H9 (cell line): Measurements from ENCODE around the gene TCF4. TPM values are rescaled to one million over a fixed set of nuclear protein-coding genes. Genes with fewer than 3 reads are reported as not detected.

Source experiments
- DNase-seq: peaks from one replicate; pipeline ENCODE4 v3.0.0-alpha.2; 2017
- H2AFZ ChIP-seq: one replicate; pipeline ENCODE4 v1.6.1; 2013; ENCODE audit warnings: mild to moderate bottlenecking, low read length, control low read depth, moderate library complexity
- H2AK5ac ChIP-seq: 2 replicates; pipeline ENCODE4 v1.6.1; 2013; ENCODE audit warnings: low read length, control low read depth, mixed read lengths; ENCODE audit not compliant: insufficient read length
- H2BK120ac ChIP-seq: one replicate; pipeline ENCODE4 v1.6.1; 2013; ENCODE audit warnings: low read depth, mild to moderate bottlenecking, low read length, control low read depth, inconsistent platforms; ENCODE audit not compliant: poor library complexity, severe bottlenecking
- H2BK12ac ChIP-seq: 2 replicates; pipeline ENCODE4 v1.6.1; 2013; ENCODE audit warnings: low read length, control low read depth, mixed read lengths, low read depth; ENCODE audit not compliant: insufficient read length
- H2BK15ac ChIP-seq: 2 replicates; pipeline ENCODE4 v1.6.1; 2013; ENCODE audit warnings: low read depth, low read length, control low read depth
- H2BK20ac ChIP-seq: one replicate; pipeline ENCODE4 v1.6.1; 2013; ENCODE audit warnings: low read depth, mild to moderate bottlenecking, low read length, control low read depth, inconsistent platforms; ENCODE audit not compliant: poor library complexity, severe bottlenecking
- H2BK5ac ChIP-seq: 2 replicates; pipeline ENCODE4 v1.6.1; 2013; ENCODE audit warnings: low read length, control low read depth, mixed read lengths; ENCODE audit not compliant: insufficient read length
- H3K14ac ChIP-seq: 2 replicates; pipeline ENCODE4 v1.6.1; 2013; ENCODE audit warnings: low read length, control low read depth; ENCODE audit not compliant: insufficient read depth
- H3K18ac ChIP-seq: 2 replicates; pipeline ENCODE4 v1.6.1; 2013; ENCODE audit warnings: low read depth, mild to moderate bottlenecking, mixed read lengths, low read length, control low read depth; ENCODE audit not compliant: insufficient read length
- H3K23ac ChIP-seq: 2 replicates; pipeline ENCODE4 v1.6.1; 2013; ENCODE audit warnings: low read length, control low read depth, mixed read lengths, low read depth; ENCODE audit not compliant: insufficient read length
- H3K23me2 ChIP-seq: 2 replicates; pipeline ENCODE4 v1.6.1; 2013; ENCODE audit warnings: low read depth, mild to moderate bottlenecking, mixed read lengths, low read length, control low read depth; ENCODE audit not compliant: insufficient read length, poor library complexity, severe bottlenecking
- H3K27ac ChIP-seq: 2 replicates; pipeline ENCODE4 v1.5.1; 2013; ENCODE audit warnings: low read length, control low read depth, mixed read lengths, low read depth; ENCODE audit not compliant: insufficient read length
- H3K27me3 ChIP-seq: 2 replicates; pipeline ENCODE4 v1.6.1; 2013; ENCODE audit warnings: low read length, control low read depth, inconsistent platforms; ENCODE audit not compliant: insufficient read depth
- H3K4ac ChIP-seq: 2 replicates; pipeline ENCODE4 v1.6.1; 2013; ENCODE audit warnings: low read depth, mild to moderate bottlenecking, control low read depth, inconsistent platforms, low read length, moderate library complexity
- H3K4me1 ChIP-seq: 2 replicates; pipeline ENCODE4 v1.6.1; 2013; ENCODE audit warnings: low read length, control low read depth, inconsistent platforms; ENCODE audit not compliant: insufficient read depth
- H3K4me2 ChIP-seq: 2 replicates; pipeline ENCODE4 v1.6.1; 2013; ENCODE audit warnings: low read length, control low read depth, mixed read lengths; ENCODE audit not compliant: insufficient read length, insufficient read depth
- H3K56ac ChIP-seq: 2 replicates; pipeline ENCODE4 v1.6.1; 2013; ENCODE audit warnings: low read depth, mild to moderate bottlenecking, mixed read lengths, low read length, control low read depth; ENCODE audit not compliant: insufficient read length
- H3K79me1 ChIP-seq: 2 replicates; pipeline ENCODE4 v1.6.1; 2013; ENCODE audit warnings: low read depth, mild to moderate bottlenecking, moderate library complexity, low read length, control low read depth, inconsistent platforms; ENCODE audit not compliant: insufficient read depth, poor library complexity, severe bottlenecking
- H3K79me2 ChIP-seq: 2 replicates; pipeline ENCODE4 v1.6.1; 2013; ENCODE audit warnings: low read length, control low read depth, inconsistent platforms; ENCODE audit not compliant: insufficient read depth
- H3K9ac ChIP-seq: 2 replicates; pipeline ENCODE4 v1.6.1; 2013; ENCODE audit warnings: low read length, control low read depth, mixed read lengths; ENCODE audit not compliant: insufficient read length; ENCODE audit errors: extremely low read depth
- H3K9me3 ChIP-seq: one replicate; pipeline ENCODE4 v1.6.1; 2013; ENCODE audit warnings: low read depth, low read length, inconsistent platforms; ENCODE audit not compliant: control insufficient read depth
- H3T11ph ChIP-seq: one replicate; pipeline ENCODE4 v1.6.1; 2013; ENCODE audit warnings: mild to moderate bottlenecking, low read length, control low read depth, inconsistent platforms
- H4K20me1 ChIP-seq: one replicate; pipeline ENCODE4 v1.6.1; 2013; ENCODE audit not compliant: control insufficient read depth, insufficient read length, insufficient read depth
- H4K5ac ChIP-seq: 2 replicates; pipeline ENCODE4 v1.6.1; 2013; ENCODE audit warnings: low read depth, mild to moderate bottlenecking, mixed read lengths, low read length, control low read depth; ENCODE audit not compliant: insufficient read length
- H4K8ac ChIP-seq: replicated peaks from 2 replicates; pipeline ENCODE4 v1.6.1; 2013; ENCODE audit warnings: low read length, control low read depth, mixed read lengths, low read depth; ENCODE audit not compliant: insufficient read length
- H4K91ac ChIP-seq: 2 replicates; pipeline ENCODE4 v1.6.1; 2013; ENCODE audit warnings: low read depth, mild to moderate bottlenecking, moderate library complexity, mixed read lengths, low read length, control low read depth; ENCODE audit not compliant: insufficient read length
- H3K27ac Mint-ChIP-seq, 3 experiments: 2 replicates in 2 of 3; 3 replicates in 1 of 3; pipeline ENCODE4 v1.8.0; 2020 to 2021; ENCODE audit warnings: mixed read lengths in 3 of 3, mild to moderate bottlenecking in 1 of 3, moderate library complexity in 1 of 3
- H3K27me3 Mint-ChIP-seq: 2 replicates; pipeline ENCODE4 v1.8.0; 2021; ENCODE audit warnings: low read depth, mild to moderate bottlenecking, moderate library complexity, mixed read lengths
- H3K36me3 Mint-ChIP-seq, 3 experiments: 2 replicates in 2 of 3; 3 replicates in 1 of 3; pipeline ENCODE4 v1.8.0; 2020 to 2021; ENCODE audit warnings: low read depth in 3 of 3, mixed read lengths in 3 of 3; ENCODE audit not compliant: insufficient read depth in 1 of 3
- H3K4me1 Mint-ChIP-seq, 2 experiments: 2 replicates each; pipeline ENCODE4 v1.8.0; 2020; ENCODE audit warnings: mixed read lengths in 2 of 2
- H3K4me3 Mint-ChIP-seq, 2 experiments: 2 replicates in 1 of 2; 3 replicates in 1 of 2; pipeline ENCODE4 v1.8.0; 2020 to 2021; ENCODE audit warnings: mild to moderate bottlenecking in 2 of 2, mixed read lengths in 2 of 2, moderate library complexity in 1 of 2
- H3K9me3 Mint-ChIP-seq, 2 experiments: 2 replicates in 1 of 2; 3 replicates in 1 of 2; pipeline ENCODE4 v1.8.0; 2020; ENCODE audit warnings: mild to moderate bottlenecking in 2 of 2, mixed read lengths in 2 of 2, moderate library complexity in 1 of 2
- WGBS: extraction: QIAGEN DNeasy Blood & Tissue Kit; methylation state at CpG from one replicate; pipeline ENCODE4 v1.1.7; 2013; ENCODE audit warnings: missing lambda C conversion rate, low lambda C conversion rate, mixed read lengths; ENCODE audit not compliant: insufficient read length; ENCODE audit errors: extremely low coverage; 5-methylcytosine and 5-hydroxymethylcytosine counted together
- total RNA-seq: library from RNA; stranded (reverse); gene quantifications from 2 replicates; pipeline ENCODE4 v1.2.1, GENCODE V29; 2021
- TF ChIP-seq, protein P1 (sequence below): fragments of 200-600 bp; sonication (generic); conservative IDR thresholded peaks from 3 replicates; pipeline ENCODE4 v1.8.0; 2021; ENCODE audit warnings: antibody characterized with exemption, mild to moderate bottlenecking

TCF4 gene
- total RNA-seq, 1 experiment from 2014 or later = 99.4 TPM

DNA sequence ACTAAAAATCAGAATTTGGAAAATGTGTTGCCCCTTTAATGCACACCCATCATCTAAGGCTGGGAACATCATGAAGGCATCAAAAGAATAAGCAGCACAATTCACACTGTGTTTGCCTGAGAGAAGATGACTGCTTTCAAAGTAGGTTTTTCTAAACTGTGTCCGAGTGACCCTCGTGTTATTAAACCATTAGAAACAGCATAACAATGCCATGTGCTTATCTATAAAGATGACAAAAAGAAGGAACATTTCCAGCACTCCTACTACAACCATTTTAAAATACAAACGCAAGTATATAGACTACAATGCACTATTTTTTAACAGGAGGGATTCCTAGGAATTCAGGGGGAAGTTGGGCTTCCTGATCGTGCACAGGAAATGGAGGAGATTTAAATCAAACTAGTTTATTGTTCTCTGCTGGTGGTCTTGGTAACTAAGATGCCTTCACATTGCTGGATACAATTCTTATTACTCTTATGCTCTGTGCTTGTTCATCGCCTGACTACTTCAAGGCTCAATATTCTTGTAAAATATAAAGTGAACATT is 322.8 kb downstream of the TCF4 start:
- TF ChIP-seq, protein P1, sequence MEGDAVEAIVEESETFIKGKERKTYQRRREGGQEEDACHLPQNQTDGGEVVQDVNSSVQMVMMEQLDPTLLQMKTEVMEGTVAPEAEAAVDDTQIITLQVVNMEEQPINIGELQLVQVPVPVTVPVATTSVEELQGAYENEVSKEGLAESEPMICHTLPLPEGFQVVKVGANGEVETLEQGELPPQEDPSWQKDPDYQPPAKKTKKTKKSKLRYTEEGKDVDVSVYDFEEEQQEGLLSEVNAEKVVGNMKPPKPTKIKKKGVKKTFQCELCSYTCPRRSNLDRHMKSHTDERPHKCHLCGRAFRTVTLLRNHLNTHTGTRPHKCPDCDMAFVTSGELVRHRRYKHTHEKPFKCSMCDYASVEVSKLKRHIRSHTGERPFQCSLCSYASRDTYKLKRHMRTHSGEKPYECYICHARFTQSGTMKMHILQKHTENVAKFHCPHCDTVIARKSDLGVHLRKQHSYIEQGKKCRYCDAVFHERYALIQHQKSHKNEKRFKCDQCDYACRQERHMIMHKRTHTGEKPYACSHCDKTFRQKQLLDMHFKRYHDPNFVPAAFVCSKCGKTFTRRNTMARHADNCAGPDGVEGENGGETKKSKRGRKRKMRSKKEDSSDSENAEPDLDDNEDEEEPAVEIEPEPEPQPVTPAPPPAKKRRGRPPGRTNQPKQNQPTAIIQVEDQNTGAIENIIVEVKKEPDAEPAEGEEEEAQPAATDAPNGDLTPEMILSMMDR = no peak
- Histone ChIP-seq H3K9me3 (no peaks in the 10 kb centered on the region), H2AK5ac (no peak overlapping the region), H3K79me2 (no peaks in the 10 kb centered on the region), H3K4ac (no peak overlapping the region), H3K27me3 (no peaks in the 10 kb centered on the region), H3K23ac (no peak overlapping the region), H3K14ac (no peak overlapping the region), H4K91ac (no peak overlapping the region), H2AFZ (no peak overlapping the region), H4K5ac (no peak overlapping the region), H3K56ac (no peak overlapping the region), H2BK5ac (no peak overlapping the region), H3K79me1 (no peaks in the 10 kb centered on the region), H3K27ac (no peak overlapping the region), H3K4me1 (peaks cover 4% of the 10 kb centered on the region; the same call in 1 of the 2 replicates), H3K18ac (no peak overlapping the region), H3T11ph (no peak overlapping the region), H2BK120ac (no peak overlapping the region), H2BK12ac (no peak overlapping the region), H4K8ac (no peak overlapping the region), H3K4me2 (no peak overlapping the region), H2BK20ac (no peak overlapping the region), H2BK15ac (no peak overlapping the region), H3K23me2 (no peaks in the 10 kb centered on the region), H3K9ac (no peak overlapping the region), H4K20me1 (no peaks in the 10 kb centered on the region)
- peak overlapping the region; percentile 51 to 74 (median 60); a peak in 5 of 7 replicates for H3K27ac Mint-ChIP-seq
- no peak overlapping the region for H3K4me3 Mint-ChIP-seq
- no peak for DNase-seq
- no peaks in the 10 kb centered on the region for H3K27me3 Mint-ChIP-seq
- peaks cover 38 to 40% of the 10 kb centered on the region in 2 experiments for H3K4me1 Mint-ChIP-seq
- no CpG with 5 or more reads among the region's 5 CpGs for WGBS
- H3K36me3 Mint-ChIP-seq = peaks cover 24 to 46% (median 45%) of the 10 kb centered on the region in 3 experiments; a peak in 6 of 7 replicates
- H3K9me3 Mint-ChIP-seq = no peaks in the 10 kb centered on the region
